ENCODE measurements around the gene IL1RL2.

GRCh38 chr2:102258386-102259074 is 71.7 kb downstream of the IL1RL2 start:
- TF ChIP-seq CTCF (IDR thresholded peaks at IDR 0.05) (no peak), POLR2A (IDR thresholded peaks at IDR 0.05) (no peak), EP300 (IDR thresholded peaks at IDR 0.05) (no peak)

Data from ovary (tissue), 3 donors.